ENCODE data around the gene STARD5. TPM values are rescaled to one million over a fixed set of nuclear protein-coding genes. Genes with fewer than 3 reads are reported as not detected.

Gene STARD5
- total and polyA plus RNA-seq, 9 of the 15 experiments (the other 6 are each of a cell fraction or from before 2014, with no cell fraction given) = 1.7 to 5.7 (median 2.2) TPM

DNA sequence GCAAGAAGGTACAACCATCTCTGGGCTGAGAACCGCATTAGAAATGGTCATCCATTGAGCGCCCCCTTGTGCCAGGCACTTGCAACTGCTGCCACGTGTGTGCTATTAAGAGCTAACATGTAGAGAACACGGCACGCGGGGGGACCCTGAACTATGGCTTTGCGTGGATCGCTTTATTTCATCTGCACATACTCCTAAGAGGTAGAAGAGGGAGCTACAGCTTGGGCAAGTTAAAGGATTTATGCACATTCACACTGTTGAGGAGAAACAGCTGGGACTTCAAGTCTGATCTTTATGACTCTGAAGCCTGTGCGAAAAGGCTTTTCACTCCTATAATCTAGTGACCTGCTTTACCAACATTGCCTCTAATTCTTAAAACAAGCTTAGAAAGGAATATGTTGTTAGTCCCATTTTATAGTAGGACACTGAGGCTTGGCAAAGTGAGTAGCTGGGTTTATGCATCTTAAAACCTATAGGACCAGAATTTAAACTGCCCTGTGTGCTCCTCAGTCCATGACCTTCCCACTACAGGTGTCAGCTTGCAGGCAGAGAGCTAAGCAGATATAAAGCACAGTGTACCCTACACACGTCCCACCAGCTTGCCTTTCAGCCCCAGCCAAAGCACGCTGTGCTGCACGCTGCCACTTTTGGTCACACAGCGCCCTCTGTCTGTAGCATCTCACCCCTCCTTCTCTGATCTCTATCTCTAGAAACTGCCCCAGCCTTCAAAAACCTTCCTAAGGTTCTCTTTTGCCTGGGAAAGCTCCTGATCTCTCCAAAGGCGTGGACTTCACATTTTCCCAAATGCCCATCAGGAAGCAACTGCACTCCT is 57.8 kb downstream of the STARD5 start (continued):
- TF ChIP-seq, protein P1, sequence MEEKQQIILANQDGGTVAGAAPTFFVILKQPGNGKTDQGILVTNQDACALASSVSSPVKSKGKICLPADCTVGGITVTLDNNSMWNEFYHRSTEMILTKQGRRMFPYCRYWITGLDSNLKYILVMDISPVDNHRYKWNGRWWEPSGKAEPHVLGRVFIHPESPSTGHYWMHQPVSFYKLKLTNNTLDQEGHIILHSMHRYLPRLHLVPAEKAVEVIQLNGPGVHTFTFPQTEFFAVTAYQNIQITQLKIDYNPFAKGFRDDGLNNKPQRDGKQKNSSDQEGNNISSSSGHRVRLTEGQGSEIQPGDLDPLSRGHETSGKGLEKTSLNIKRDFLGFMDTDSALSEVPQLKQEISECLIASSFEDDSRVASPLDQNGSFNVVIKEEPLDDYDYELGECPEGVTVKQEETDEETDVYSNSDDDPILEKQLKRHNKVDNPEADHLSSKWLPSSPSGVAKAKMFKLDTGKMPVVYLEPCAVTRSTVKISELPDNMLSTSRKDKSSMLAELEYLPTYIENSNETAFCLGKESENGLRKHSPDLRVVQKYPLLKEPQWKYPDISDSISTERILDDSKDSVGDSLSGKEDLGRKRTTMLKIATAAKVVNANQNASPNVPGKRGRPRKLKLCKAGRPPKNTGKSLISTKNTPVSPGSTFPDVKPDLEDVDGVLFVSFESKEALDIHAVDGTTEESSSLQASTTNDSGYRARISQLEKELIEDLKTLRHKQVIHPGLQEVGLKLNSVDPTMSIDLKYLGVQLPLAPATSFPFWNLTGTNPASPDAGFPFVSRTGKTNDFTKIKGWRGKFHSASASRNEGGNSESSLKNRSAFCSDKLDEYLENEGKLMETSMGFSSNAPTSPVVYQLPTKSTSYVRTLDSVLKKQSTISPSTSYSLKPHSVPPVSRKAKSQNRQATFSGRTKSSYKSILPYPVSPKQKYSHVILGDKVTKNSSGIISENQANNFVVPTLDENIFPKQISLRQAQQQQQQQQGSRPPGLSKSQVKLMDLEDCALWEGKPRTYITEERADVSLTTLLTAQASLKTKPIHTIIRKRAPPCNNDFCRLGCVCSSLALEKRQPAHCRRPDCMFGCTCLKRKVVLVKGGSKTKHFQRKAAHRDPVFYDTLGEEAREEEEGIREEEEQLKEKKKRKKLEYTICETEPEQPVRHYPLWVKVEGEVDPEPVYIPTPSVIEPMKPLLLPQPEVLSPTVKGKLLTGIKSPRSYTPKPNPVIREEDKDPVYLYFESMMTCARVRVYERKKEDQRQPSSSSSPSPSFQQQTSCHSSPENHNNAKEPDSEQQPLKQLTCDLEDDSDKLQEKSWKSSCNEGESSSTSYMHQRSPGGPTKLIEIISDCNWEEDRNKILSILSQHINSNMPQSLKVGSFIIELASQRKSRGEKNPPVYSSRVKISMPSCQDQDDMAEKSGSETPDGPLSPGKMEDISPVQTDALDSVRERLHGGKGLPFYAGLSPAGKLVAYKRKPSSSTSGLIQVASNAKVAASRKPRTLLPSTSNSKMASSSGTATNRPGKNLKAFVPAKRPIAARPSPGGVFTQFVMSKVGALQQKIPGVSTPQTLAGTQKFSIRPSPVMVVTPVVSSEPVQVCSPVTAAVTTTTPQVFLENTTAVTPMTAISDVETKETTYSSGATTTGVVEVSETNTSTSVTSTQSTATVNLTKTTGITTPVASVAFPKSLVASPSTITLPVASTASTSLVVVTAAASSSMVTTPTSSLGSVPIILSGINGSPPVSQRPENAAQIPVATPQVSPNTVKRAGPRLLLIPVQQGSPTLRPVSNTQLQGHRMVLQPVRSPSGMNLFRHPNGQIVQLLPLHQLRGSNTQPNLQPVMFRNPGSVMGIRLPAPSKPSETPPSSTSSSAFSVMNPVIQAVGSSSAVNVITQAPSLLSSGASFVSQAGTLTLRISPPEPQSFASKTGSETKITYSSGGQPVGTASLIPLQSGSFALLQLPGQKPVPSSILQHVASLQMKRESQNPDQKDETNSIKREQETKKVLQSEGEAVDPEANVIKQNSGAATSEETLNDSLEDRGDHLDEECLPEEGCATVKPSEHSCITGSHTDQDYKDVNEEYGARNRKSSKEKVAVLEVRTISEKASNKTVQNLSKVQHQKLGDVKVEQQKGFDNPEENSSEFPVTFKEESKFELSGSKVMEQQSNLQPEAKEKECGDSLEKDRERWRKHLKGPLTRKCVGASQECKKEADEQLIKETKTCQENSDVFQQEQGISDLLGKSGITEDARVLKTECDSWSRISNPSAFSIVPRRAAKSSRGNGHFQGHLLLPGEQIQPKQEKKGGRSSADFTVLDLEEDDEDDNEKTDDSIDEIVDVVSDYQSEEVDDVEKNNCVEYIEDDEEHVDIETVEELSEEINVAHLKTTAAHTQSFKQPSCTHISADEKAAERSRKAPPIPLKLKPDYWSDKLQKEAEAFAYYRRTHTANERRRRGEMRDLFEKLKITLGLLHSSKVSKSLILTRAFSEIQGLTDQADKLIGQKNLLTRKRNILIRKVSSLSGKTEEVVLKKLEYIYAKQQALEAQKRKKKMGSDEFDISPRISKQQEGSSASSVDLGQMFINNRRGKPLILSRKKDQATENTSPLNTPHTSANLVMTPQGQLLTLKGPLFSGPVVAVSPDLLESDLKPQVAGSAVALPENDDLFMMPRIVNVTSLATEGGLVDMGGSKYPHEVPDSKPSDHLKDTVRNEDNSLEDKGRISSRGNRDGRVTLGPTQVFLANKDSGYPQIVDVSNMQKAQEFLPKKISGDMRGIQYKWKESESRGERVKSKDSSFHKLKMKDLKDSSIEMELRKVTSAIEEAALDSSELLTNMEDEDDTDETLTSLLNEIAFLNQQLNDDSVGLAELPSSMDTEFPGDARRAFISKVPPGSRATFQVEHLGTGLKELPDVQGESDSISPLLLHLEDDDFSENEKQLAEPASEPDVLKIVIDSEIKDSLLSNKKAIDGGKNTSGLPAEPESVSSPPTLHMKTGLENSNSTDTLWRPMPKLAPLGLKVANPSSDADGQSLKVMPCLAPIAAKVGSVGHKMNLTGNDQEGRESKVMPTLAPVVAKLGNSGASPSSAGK (IDR thresholded peaks at IDR 0.05) = peak; percentile 60
- TF ChIP-seq NFXL1 (CRISPR knock-in tag; IDR thresholded peaks at IDR 0.05) (no peak), PHF20 (IDR thresholded peaks at IDR 0.05; ENCODE audit: partially characterized antibody) (no peak), WHSC1 (IDR thresholded peaks at IDR 0.05; ENCODE audit: low read length) (no peak), MCM2 (IDR thresholded peaks at IDR 0.05; ENCODE audit: low read depth) (no peak), ETV5 (CRISPR knock-in tag; IDR thresholded peaks at IDR 0.05; ENCODE audit: low read depth) (0 out of 2 replicates have a peak, but pooled peaks have one; percentile 47), GABPB1 (CRISPR knock-in tag; IDR thresholded peaks at IDR 0.05) (no peak; the same call in 1 of the 2 replicates), ZFPM2 (CRISPR knock-in tag; IDR thresholded peaks at IDR 0.05) (no peak), BMI1 (IDR thresholded peaks at IDR 0.05; ENCODE audit: low read length) (no peak), ZBTB7A (IDR thresholded peaks at IDR 0.05; ENCODE audit: borderline replicate concordance, control insufficient read depth, low read depth, low read length) (no peak), CREM (IDR thresholded peaks at IDR 0.05; ENCODE audit: low read depth) (peak; percentile 70), HDAC1 (IDR thresholded peaks at IDR 0.05) (no peak), JUND (IDR thresholded peaks at IDR 0.05; ENCODE audit: borderline replicate concordance, low read depth, low read length) (0 out of 2 replicates have a peak, but pooled peaks have one; percentile 36), JUND (tag; IDR thresholded peaks at IDR 0.05; ENCODE audit: borderline replicate concordance, low read depth, low read length) (no peak; the same call in 2 of the 3 replicates), USF1 (CRISPR knock-in tag; IDR thresholded peaks at IDR 0.05) (peak; percentile 58; the same call in 1 of the 2 replicates), IFI16 (CRISPR knock-in tag; IDR thresholded peaks at IDR 0.05) (no peak), RCOR1 (IDR thresholded peaks at IDR 0.05; ENCODE audit: borderline replicate concordance in 1 of 2, low read depth in 2 of 2, low read length in 2 of 2) (peak in 1 of 2 experiments; percentile 67; a peak in 1 of 4 replicates)
